22Rv1 (cell line): ENCODE measurements around the gene AFF1.

Experiments used
- ZFX ChIP-seq: fragments of 450-650 bp; IDR thresholded peaks from 2 replicates; pipeline ENCODE4 v1.6.1; 2017; ENCODE audit warnings: antibody characterized with exemption, borderline replicate concordance
- TF ChIP-seq, protein P1 (sequence below): fragments of 450-650 bp; IDR thresholded peaks from 2 replicates; pipeline ENCODE4 v1.5.1; 2017; ENCODE audit warnings: mild to moderate bottlenecking

DNA sequence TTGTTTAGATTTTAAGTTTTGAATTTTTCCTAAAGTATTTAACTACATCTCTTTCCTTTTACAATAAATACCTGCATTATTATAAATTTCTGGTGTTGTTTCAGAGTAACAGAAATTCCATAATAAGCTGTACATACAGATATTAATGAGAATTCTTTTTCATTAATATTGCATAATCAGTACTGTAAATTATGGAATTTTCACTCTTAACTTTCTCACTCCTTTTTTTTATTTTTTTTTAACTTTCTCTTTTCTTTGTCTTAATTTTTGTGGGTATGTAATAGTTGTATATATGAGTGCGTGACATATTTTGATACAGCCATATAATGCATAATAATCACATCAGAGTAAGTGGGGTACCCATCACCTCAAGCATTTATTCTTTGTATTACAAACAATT lies 175.1 kb downstream of the AFF1 start:
- TF ChIP-seq, protein P1, sequence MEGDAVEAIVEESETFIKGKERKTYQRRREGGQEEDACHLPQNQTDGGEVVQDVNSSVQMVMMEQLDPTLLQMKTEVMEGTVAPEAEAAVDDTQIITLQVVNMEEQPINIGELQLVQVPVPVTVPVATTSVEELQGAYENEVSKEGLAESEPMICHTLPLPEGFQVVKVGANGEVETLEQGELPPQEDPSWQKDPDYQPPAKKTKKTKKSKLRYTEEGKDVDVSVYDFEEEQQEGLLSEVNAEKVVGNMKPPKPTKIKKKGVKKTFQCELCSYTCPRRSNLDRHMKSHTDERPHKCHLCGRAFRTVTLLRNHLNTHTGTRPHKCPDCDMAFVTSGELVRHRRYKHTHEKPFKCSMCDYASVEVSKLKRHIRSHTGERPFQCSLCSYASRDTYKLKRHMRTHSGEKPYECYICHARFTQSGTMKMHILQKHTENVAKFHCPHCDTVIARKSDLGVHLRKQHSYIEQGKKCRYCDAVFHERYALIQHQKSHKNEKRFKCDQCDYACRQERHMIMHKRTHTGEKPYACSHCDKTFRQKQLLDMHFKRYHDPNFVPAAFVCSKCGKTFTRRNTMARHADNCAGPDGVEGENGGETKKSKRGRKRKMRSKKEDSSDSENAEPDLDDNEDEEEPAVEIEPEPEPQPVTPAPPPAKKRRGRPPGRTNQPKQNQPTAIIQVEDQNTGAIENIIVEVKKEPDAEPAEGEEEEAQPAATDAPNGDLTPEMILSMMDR, result no peak
- no peak for TF ChIP-seq ZFX
